Measurements from ENCODE around the gene BCCIP. TPM values are rescaled to one million over a fixed set of nuclear protein-coding genes. Genes with fewer than 3 reads are reported as not detected.

BCCIP gene
- total RNA-seq, 1 donor from 2014 or later: 122 TPM

GRCh38 chr10:125779403-125780327 is 43.7 kb upstream of the BCCIP start:
- H3K27ac Mint-ChIP-seq: no peak overlapping the region
- H3K9me3 Mint-ChIP-seq: peaks cover 6% of the 10 kb centered on the region
- no peak overlapping the region for H3K9ac ChIP-seq
- H3K4me3 ChIP-seq: no peak overlapping the region
- H3K36me3 Mint-ChIP-seq: no peaks in the 10 kb centered on the region
- H3K27me3 Mint-ChIP-seq (ENCODE audit: insufficient read depth, low read depth): peaks cover 9% of the 10 kb centered on the region
- H3K9me3 ChIP-seq (ENCODE audit: low read depth): no peaks in the 10 kb centered on the region
- no peaks in the 10 kb centered on the region for H3F3A ChIP-seq (ENCODE audit: low read depth)
- DNase-seq (ENCODE audit: low spot score): no peak
- H2AFZ ChIP-seq (replicated peaks): no peak overlapping the region
- H3K27ac ChIP-seq: no peak overlapping the region
- H3K4me1 Mint-ChIP-seq: peaks cover 23% of the 10 kb centered on the region
- H3K36me3 ChIP-seq: no peaks in the 10 kb centered on the region
- TF ChIP-seq EZH2 (IDR thresholded peaks at IDR 0.05): no peak
- TF ChIP-seq EZH2phosphoT487 (IDR thresholded peaks at IDR 0.05): no peak
- no peak for TF ChIP-seq CTCF (IDR thresholded peaks at IDR 0.05)
- H4K20me1 ChIP-seq (ENCODE audit: low read depth): no peaks in the 10 kb centered on the region
- no peaks in the 10 kb centered on the region for H3K4me1 ChIP-seq
- no peak overlapping the region for H3K4me2 ChIP-seq
- no peak overlapping the region for H3K4me3 Mint-ChIP-seq
- no peaks in the 10 kb centered on the region for H3K79me2 ChIP-seq (ENCODE audit: low read depth)
- H3K27me3 ChIP-seq: no peaks in the 10 kb centered on the region

GRCh38 chr10:125781374-125781773 is 42.0 kb upstream of the BCCIP start:
- no peak for DNase-seq (ENCODE audit: low spot score)
- TF ChIP-seq CTCF (IDR thresholded peaks at IDR 0.05) (no peak), EZH2 (IDR thresholded peaks at IDR 0.05) (no peak), EZH2phosphoT487 (IDR thresholded peaks at IDR 0.05) (no peak)
- Mint-ChIP-seq H3K4me1 (peaks cover 18% of the 10 kb centered on the region), H3K4me3 (no peak overlapping the region), H3K27ac (no peak overlapping the region), H3K27me3 (ENCODE audit: insufficient read depth, low read depth) (peaks cover 4% of the 10 kb centered on the region), H3K36me3 (no peaks in the 10 kb centered on the region), H3K9me3 (peaks cover 6% of the 10 kb centered on the region)
- no peaks in the 10 kb centered on the region for H3K9me3 ChIP-seq (ENCODE audit: low read depth)
- H3K4me3 ChIP-seq: no peak overlapping the region
- no peak overlapping the region for H3K9ac ChIP-seq
- H3K4me1 ChIP-seq: no peaks in the 10 kb centered on the region
- H3K4me2 ChIP-seq: no peak overlapping the region
- H3K27me3 ChIP-seq: no peaks in the 10 kb centered on the region
- no peaks in the 10 kb centered on the region for H3K79me2 ChIP-seq (ENCODE audit: low read depth)
- H3F3A ChIP-seq (ENCODE audit: low read depth): no peaks in the 10 kb centered on the region
- H2AFZ ChIP-seq (replicated peaks): no peak overlapping the region
- H3K36me3 ChIP-seq: no peaks in the 10 kb centered on the region
- no peak overlapping the region for H3K27ac ChIP-seq
- H4K20me1 ChIP-seq (ENCODE audit: low read depth): no peaks in the 10 kb centered on the region

- Mint-ChIP-seq H3K36me3 (no peaks in the 10 kb centered on the region), H3K4me1 (peaks cover 18% of the 10 kb centered on the region), H3K9me3 (peaks cover 6% of the 10 kb centered on the region), H3K4me3 (no peak overlapping the region), H3K27ac (peak overlapping the region; percentile 93), H3K27me3 (ENCODE audit: insufficient read depth, low read depth) (peaks cover 4% of the 10 kb centered on the region)
- H3K4me1 ChIP-seq: no peaks in the 10 kb centered on the region
- H3F3A ChIP-seq (ENCODE audit: low read depth): no peaks in the 10 kb centered on the region
- no peaks in the 10 kb centered on the region for H3K9me3 ChIP-seq (ENCODE audit: low read depth)
- no peak for DNase-seq (ENCODE audit: low spot score)
- no peak overlapping the region for H3K27ac ChIP-seq
- no peak overlapping the region for H3K4me3 ChIP-seq
- no peak for TF ChIP-seq EZH2phosphoT487 (IDR thresholded peaks at IDR 0.05)
- TF ChIP-seq CTCF (IDR thresholded peaks at IDR 0.05): no peak
- TF ChIP-seq EZH2 (IDR thresholded peaks at IDR 0.05): no peak
- H3K79me2 ChIP-seq (ENCODE audit: low read depth): no peaks in the 10 kb centered on the region
- H2AFZ ChIP-seq (replicated peaks): no peak overlapping the region
- H3K9ac ChIP-seq: no peak overlapping the region
- no peaks in the 10 kb centered on the region for H3K36me3 ChIP-seq
- no peak overlapping the region for H3K4me2 ChIP-seq
- no peaks in the 10 kb centered on the region for H4K20me1 ChIP-seq (ENCODE audit: low read depth)
- H3K27me3 ChIP-seq: no peaks in the 10 kb centered on the region
Measured at GRCh38 chr10:125782054-125782453, 41.3 kb upstream of the BCCIP start.
